Sigmoid colon (tissue), 4 donors: ENCODE measurements around the gene NOS1AP.

Experiments used
- EP300 ChIP-seq, 4 donors: sonication (generic); formaldehyde crosslinking; IDR thresholded peaks; one replicate each; pipeline ENCODE4 v1.6.1; 2017; ENCODE audit warnings: antibody characterized with exemption in 4 of 4
- POLR2A ChIP-seq, 2 donors: fragments of 450-650 bp; IDR thresholded peaks; one replicate each; pipeline ENCODE4 v1.6.1; 2016; ENCODE audit warnings: antibody characterized with exemption in 2 of 2, mild to moderate bottlenecking in 2 of 2, moderate library complexity in 2 of 2
- POLR2AphosphoS5 ChIP-seq, 4 donors: sonication (generic); formaldehyde crosslinking; IDR thresholded peaks; one replicate each; pipeline ENCODE4 v1.6.1; 2017; ENCODE audit warnings: antibody characterized with exemption in 4 of 4
- TF ChIP-seq, protein P1 (sequence below), 4 experiments: fragments of 450-650 bp in 3 of 4; fragments of 200-600 bp in 1 of 4; IDR thresholded peaks; one replicate each; pipeline ENCODE4 v1.5.1; 2016 to 2019; ENCODE audit warnings: antibody characterized with exemption in 4 of 4, mild to moderate bottlenecking in 3 of 4, moderate library complexity in 2 of 4

DNA sequence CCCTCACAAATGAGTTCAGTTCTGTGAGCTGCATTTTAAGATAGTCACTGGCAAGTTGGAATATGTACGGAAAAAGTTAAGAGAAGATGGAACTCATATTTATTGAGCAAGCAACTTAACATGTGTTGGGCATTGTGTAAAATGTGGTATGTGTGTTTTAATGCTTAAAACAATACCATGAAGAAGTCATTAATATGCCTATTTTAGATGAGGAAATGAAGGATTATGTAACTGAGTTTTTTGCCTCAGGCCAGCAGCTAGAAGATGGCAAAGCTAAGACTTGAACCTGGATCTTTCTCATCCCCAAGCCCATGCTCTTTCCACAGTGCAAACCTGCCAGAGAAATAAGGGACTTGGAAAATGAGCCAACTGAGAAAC is 258.3 kb downstream of the NOS1AP start:
- TF ChIP-seq POLR2A (IDR thresholded peaks at IDR 0.05) (no peak), POLR2AphosphoS5 (IDR thresholded peaks at IDR 0.05) (no peak), EP300 (IDR thresholded peaks at IDR 0.05) (no peak)
- TF ChIP-seq, protein P1, sequence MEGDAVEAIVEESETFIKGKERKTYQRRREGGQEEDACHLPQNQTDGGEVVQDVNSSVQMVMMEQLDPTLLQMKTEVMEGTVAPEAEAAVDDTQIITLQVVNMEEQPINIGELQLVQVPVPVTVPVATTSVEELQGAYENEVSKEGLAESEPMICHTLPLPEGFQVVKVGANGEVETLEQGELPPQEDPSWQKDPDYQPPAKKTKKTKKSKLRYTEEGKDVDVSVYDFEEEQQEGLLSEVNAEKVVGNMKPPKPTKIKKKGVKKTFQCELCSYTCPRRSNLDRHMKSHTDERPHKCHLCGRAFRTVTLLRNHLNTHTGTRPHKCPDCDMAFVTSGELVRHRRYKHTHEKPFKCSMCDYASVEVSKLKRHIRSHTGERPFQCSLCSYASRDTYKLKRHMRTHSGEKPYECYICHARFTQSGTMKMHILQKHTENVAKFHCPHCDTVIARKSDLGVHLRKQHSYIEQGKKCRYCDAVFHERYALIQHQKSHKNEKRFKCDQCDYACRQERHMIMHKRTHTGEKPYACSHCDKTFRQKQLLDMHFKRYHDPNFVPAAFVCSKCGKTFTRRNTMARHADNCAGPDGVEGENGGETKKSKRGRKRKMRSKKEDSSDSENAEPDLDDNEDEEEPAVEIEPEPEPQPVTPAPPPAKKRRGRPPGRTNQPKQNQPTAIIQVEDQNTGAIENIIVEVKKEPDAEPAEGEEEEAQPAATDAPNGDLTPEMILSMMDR (IDR thresholded peaks at IDR 0.05), result no peak
